Stimulated activated CD4-positive, alpha-beta T cell treated with anti-CD3 and anti-CD28 coated beads, Interleukin-12 subunit alpha, Interleukin-12 subunit beta, amount 100 ng/mL, for 48 hours (primary cell): ENCODE data around the gene CPT1B.
"Not testable (repeated sequence)": the region's sequence is repeated elsewhere in the genome, so short reads cannot be mapped to it uniquely, and the experiment has no call there.

ENCODE experiments used
- DNase-seq, 3 donors: peaks; one replicate each; pipeline ENCODE4 v3.0.0-alpha.2; 2020; ENCODE audit warnings: low read depth in 2 of 3, low spot score in 1 of 3

CPT1B gene

GRCh38 chr22:50547263-50547985, 30.8 kb downstream of the CPT1B start:
- no peak for DNase-seq

DNA sequence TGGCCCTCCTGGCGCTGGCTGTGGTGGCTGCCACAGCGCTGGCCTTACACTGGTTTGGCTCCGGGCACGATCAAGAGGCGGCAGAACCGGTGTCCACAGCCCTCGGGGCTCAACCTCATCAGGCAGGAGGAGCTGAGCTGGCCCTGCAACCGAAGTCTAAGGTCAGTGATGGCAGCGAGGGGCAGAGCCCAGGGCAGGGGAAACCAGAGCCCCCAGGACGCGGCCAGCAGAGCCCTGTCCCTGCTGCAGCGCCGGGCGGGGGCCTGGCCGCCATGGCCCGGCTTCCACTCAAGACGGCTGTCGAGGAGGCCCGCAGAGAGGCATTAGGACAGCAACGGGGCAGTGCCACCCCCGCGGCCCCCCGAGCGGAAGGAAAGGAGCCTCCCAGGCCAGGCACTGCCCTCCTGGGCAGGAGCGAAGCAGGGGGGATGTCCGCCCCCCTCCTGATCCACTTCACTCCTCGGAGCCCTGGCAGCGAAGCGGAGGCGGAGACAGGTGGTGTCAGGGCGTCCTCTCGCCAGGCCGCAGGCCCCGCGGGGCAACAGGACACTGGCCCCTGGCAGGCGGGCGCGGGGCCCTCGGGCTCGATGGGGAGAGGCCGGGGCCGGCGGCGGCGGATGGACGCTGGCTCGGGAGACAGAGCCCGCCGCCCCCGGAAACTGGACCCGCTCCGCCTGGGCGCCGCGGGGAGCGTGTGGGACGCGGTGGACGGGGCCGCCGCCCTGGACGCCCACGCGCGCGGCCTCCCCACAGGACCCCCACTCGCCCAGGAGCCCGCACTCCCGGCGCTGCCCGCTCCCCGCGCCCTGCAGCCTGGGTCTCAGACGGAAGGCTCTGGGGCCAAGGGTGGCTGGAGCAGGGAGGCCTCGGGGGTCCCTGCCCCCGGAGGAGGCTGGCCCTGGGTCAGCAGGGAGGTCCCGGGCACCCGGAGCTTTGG, 31.6 kb downstream of the CPT1B start:
- no peak for DNase-seq

DNA sequence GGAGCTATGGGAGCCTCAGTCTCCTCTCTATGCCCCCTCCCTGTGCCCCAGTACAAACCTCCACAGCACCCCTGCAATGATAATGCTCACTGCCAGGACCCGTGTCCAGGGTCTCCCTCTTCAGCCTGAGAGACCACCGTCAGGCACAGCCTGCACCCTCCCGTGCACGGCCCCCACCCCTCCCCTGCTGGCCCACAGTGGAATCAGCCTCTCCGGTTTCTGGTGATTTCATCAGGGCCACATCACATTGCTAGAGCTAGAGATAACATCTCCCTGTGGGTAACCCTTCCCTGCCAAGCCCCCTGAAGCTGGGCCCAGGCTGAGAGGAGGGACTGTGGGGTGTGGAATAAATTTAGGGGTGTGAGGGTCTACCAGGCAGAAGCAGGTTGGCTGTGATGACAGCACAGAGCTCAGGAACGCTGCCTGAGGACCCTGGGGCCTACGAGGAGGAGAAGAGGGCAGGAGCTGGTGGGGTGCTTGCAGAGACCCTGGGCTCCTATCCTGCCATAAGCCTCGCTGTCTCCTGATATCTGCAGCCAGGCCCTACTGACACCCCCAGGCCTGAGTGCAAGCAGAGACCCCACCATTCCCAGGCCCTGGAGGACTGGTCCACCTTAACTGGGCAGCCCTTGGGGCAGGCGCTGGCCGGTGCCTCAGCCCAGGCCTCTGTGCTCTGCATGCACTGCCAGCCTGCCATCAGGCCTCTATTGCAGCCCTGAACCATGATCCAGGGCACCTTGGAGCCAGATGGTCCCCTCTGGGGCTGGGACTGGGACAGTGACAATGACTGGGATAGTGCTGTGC, 32.5 kb downstream of the CPT1B start, which contains the start of gene KLHDC7B:
TSS of gene KLHDC7B (plus strand) at position 378 of the 804 bp plus-strand sequence. CDS start at position 723, 345 bp downstream.
- no peak for DNase-seq

GRCh38 chr22:50544746-50545253, 33.4 kb downstream of the CPT1B start:
- no peak for DNase-seq

DNA sequence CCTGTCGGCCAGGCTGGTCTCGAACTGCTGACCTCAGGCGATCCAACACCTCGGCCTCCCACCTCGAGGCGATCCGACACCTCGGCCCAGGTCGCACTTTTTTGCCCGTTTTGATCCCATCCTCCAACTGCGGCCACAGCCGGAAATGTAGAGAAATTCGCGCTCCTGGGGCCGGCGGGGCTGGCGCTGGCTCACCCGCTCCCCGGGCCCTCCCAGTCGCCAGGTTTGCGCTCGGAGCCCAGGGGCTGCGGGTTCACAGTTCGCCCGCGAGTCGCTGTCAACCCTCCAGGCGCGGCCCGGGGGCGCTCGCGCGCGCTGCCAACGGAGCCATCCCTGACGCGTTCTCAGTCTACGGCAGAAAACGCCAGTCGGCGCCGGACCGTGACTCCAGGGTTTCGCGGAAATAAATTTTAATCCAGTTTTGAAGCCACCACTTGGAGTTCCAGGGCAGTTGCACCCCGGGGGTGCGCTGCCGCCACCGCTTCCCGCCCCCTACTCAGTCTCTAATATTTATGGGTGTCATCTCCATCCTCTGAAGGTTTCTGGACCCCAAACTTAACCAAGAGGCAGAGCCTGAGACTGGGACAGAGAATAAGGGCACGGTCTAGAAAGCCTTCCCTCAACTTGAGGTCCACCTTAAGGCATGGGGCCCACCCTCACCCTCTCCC, 34.0 kb downstream of the CPT1B start:
- DNase-seq: peak; percentile 75 to 82 (median 80)

DNA sequence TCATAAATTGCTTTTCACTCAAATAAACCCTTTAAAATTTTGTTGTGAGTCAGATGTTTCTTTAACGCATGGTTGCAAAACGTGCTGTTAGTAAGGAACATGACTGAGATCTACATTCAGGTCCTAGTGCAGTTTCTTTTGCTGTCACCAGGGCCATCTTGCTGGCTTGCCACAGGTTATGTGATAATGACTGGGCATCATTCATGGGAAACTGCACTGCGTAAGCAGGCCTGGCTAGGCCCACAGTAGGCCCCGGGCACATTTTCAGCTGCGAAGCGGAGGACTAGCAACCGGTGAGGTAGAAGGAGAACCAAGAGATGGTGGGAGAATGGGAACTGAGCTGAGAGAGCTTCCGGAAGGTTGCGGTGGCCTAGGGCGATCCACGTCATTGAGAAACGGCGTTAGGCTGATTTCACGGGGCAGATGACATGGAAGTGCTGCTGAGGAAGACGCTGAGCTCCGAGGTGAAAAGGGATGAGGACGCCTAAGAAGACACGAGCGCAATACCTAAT, 35.8 kb downstream of the CPT1B start:
- no peak for DNase-seq

DNA sequence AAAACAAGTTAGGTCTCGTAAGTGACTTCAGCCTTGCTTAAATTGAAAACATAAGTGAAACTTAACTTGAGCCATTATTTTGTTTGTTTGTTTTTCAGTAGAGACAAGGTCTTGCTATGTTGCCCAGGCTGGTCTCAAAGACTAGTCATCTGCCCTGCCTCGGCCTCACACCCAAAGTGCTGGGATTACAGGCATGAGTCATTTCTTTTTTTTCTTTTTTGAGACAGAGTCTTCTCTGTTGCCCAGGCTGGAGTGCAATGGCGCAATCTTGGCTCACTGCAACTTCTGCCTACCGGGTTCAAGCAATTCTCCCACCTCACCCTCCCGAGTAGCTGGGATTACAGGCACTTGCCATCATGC, 36.6 kb downstream of the CPT1B start:
- not testable (repeated sequence) for DNase-seq

DNA sequence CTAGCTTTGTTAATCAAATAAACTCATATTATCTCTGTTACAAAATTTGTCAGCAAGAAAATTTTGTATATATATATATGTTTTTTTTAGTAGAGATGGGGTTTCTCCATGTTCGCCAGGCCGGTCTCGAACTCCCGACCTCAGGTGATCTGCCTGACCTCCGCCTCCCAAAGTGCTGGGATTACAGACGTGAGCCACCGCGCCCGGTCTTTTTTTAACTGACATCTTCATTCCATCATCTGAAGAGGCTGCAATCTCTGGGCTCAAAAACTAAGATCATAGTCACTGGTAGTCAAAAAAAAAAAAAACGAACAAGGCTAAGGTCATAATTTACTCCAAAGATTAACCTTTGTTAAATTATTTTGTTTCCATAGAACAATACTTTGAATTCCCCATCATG, 37.8 kb downstream of the CPT1B start:
- no peak for DNase-seq

DNA sequence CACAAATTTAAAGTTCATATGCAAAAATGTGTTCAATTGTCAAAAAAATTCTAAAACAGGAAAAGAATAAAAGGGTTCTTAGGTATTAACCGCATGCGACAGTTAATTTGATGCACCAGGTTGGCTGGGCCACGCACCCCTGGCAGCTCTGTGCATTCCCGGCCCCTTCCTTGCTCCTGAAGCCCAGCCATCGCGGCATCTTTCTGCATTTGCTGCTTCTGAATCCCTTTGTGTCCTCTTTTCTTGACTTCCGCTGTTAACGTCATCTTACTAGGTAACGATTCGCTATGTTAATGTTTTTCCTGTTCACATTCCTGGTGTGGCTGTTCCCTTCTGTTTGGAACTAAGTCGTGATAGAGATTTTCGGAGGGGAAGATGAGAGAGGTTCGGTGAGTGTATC, 40.5 kb downstream of the CPT1B start:
- no peak for DNase-seq

- no peak for DNase-seq
Observed at GRCh38 chr22:50536226-50536625, 42.0 kb downstream of the CPT1B start.

GRCh38 chr22:50535113-50535512, 43.1 kb downstream of the CPT1B start:
- DNase-seq: no peak

GRCh38 chr22:50533856-50534711, 44.1 kb downstream of the CPT1B start:
- DNase-seq: not testable (repeated sequence)

DNA sequence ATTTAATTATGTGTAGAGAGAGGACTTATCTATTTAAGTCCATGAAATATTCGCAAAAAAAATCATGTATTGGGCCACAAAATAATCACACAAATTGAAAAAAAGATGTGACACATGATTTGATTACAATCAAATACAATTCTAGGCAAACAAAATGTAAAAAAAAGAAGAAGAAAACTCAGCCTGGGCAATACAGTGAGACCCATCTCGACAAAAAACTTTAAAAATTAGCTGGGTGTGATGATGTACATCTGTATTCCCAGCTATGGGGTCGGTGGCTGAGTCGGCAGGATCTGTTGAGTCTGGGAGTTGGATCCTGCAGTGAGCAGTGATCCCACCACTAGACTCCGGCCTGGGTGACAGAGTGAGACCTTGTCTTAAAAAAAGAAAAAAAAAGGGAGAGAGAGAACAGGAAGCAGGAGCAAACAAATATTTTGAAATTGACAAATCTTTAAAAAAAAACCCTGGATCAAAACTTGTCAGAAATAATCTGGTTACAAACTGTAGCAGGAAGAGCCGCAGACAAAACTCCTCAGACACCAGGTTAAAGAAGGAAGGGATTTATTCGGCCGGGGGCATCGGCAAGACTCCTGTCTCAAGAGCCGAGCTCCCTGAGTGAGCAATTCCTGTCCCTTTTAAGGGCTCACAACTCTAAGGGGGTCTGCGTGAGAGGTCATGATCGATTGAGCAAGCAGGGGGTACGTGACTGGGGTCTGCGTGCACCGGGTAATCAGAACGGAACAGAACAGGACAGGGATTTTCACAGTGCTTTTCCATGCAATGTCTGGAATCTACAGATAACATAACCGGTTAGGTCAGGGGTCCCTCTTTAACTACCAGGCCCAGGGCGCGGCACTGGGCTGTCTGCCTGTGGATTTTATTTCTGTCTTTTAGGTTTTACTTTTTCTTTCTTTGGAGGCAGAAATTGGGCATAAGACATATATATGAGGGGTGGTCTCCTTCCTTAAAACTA, 45.1 kb downstream of the CPT1B start:
- no peak for DNase-seq

GRCh38 chr22:50531962-50532674, 46.1 kb downstream of the CPT1B start:
- DNase-seq: no peak

DNA sequence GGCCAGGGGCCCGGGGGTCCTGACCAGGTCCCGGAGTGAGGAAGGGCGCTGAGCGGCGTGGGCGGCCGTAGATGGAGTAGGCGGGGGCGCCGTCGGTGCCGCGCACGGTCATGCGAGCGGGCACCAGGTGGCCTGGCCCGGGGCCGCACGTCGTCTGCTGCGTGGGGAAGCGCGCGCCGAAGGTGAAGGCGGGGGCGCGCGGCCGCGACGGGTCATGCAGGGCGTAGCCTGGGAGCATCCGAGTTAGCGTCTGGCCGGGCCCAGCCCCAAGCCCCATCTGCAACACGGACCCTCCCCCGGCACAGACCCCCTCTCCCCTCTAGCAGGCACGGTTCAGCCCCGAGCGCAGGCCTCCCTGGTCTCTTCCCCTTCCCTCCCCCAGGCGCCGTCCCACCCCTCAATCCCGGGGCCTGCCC, 46.7 kb downstream of the CPT1B start:
- peak in 1 of 3 donors; percentile 72 for DNase-seq

GRCh38 chr22:50530877-50531545, 47.2 kb downstream of the CPT1B start:
- peak; percentile 73 to 86 (median 74) for DNase-seq

DNA sequence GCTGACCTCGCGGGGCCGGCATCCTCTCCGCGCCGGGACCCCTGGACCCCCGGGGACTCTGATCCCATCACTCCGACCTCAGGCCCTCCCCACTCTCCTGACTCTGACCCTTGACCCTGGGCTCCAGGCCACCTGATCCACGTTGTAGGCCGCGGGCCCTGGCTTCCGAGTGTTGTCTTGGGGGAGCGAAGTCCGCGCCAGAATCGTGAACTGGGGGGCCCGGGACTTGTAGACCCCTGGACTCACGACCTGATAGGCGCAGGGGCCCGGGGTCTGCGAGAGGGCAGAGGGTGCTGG, 47.7 kb downstream of the CPT1B start:
- DNase-seq: no peak
